GM20431 (cell line): ENCODE data around the gene LRRK1.
"Not testable (repeated sequence)": the region's sequence is repeated elsewhere in the genome, so short reads cannot be mapped to it uniquely, and the experiment has no call there.

Source experiments
- in situ Hi-C: fragments of 300-500 bp; cut with MseI, MboI; formaldehyde crosslinking; loops from one replicate; pipeline ENCODE4 v1.15.0; 2020; ENCODE audit warnings: low sequenced_read_pairs; ENCODE audit not compliant: unreplicated experiment

Gene LRRK1

GRCh38 chr15:101083336-101084045 lies 164.3 kb downstream of the LRRK1 start:
- in situ Hi-C loops = loop anchor here (10.0 kb wide), 1 partner anchor 181 kb away; no protein-coding TSS in a partner anchor

GRCh38 chr15:101084801-101085200 lies 165.6 kb downstream of the LRRK1 start:
- in situ Hi-C loops = loop anchor here (10.0 kb wide), 1 partner anchor 180 kb away; no protein-coding TSS in a partner anchor

- in situ Hi-C loops = loop anchor here (10.0 kb wide), 1 partner anchor 179 kb away; no protein-coding TSS in a partner anchor
Measured at GRCh38 chr15:101085311-101085700, 166.1 kb downstream of the LRRK1 start.

GRCh38 chr15:101086394-101087171 lies 167.4 kb downstream of the LRRK1 start:
- in situ Hi-C loops = loop anchor here (10.0 kb wide), 1 partner anchor 178 kb away; no protein-coding TSS in a partner anchor

- in situ Hi-C loops = loop anchor here (10.0 kb wide), 1 partner anchor 178 kb away; no protein-coding TSS in a partner anchor
Measured at GRCh38 chr15:101087172-101087769, 168.1 kb downstream of the LRRK1 start.

- in situ Hi-C loops = loop anchor here (10.0 kb wide), 1 partner anchor 177 kb away; no protein-coding TSS in a partner anchor
Measured at GRCh38 chr15:101088271-101088670, 169.1 kb downstream of the LRRK1 start.

GRCh38 chr15:101088788-101089578 lies 169.8 kb downstream of the LRRK1 start:
- in situ Hi-C loops = loop anchor here (10.0 kb wide), 1 partner anchor 176 kb away; no protein-coding TSS in a partner anchor

- in situ Hi-C loops = loop anchor here (10.0 kb wide), 1 partner anchor 175 kb away; no protein-coding TSS in a partner anchor
Measured at GRCh38 chr15:101089579-101090427, 170.6 kb downstream of the LRRK1 start.

- in situ Hi-C loops = no loop called here
Measured at GRCh38 chr15:101090428-101090790, 171.3 kb downstream of the LRRK1 start.

- in situ Hi-C loops = no loop called here
Measured at GRCh38 chr15:101091080-101092017, 172.2 kb downstream of the LRRK1 start.

GRCh38 chr15:101092156-101092866 lies 173.2 kb downstream of the LRRK1 start:
- in situ Hi-C loops = no loop called here

GRCh38 chr15:101092867-101093202 lies 173.7 kb downstream of the LRRK1 start:
- in situ Hi-C loops = no loop called here

- in situ Hi-C loops = no loop called here
Measured at GRCh38 chr15:101093958-101094357, 174.8 kb downstream of the LRRK1 start.

- in situ Hi-C loops = not testable (repeated sequence)
Measured at GRCh38 chr15:101095796-101096406, 176.7 kb downstream of the LRRK1 start.

GRCh38 chr15:101097111-101097510 lies 178.0 kb downstream of the LRRK1 start:
- in situ Hi-C loops = no loop called here

GRCh38 chr15:101099183-101099582 lies 180.0 kb downstream of the LRRK1 start:
- in situ Hi-C loops = no loop called here

GRCh38 chr15:101100118-101100517 lies 181.0 kb downstream of the LRRK1 start:
- in situ Hi-C loops = no loop called here
